HepG2 (cell line): Measurements from ENCODE around the gene CAMK1. TPM values are rescaled to one million over a fixed set of nuclear protein-coding genes. Genes with fewer than 3 reads are reported as not detected.

Experiments
- CENPT ChIP-seq: sonication (generic); formaldehyde crosslinking; IDR thresholded peaks from 2 replicates; pipeline ENCODE4 v1.8.0; 2022; ENCODE audit warnings: low read depth, mild to moderate bottlenecking, moderate library complexity, missing genetic modification reagents
- CHD4 ChIP-seq: fragments of 200-600 bp; sonication (generic); IDR thresholded peaks from 2 replicates; pipeline ENCODE4 v1.7.0; 2017; ENCODE audit warnings: mild to moderate bottlenecking, low read length, borderline replicate concordance
- DNMT3B ChIP-seq: conservative IDR thresholded peaks from 2 replicates; pipeline ENCODE4 v1.6.1; 2016; ENCODE audit warnings: missing biosample characterization, control low read depth
- KLF15 ChIP-seq: sonication (generic); formaldehyde crosslinking; IDR thresholded peaks from 2 replicates; pipeline ENCODE4 v1.8.1; 2023; ENCODE audit warnings: borderline replicate concordance, mild to moderate bottlenecking, inconsistent platforms, missing genetic modification reagents, mixed read lengths
- SNAPC2 ChIP-seq: sonication (generic); formaldehyde crosslinking; IDR thresholded peaks from 2 replicates; pipeline ENCODE4 v1.8.1; 2022; ENCODE audit warnings: mild to moderate bottlenecking, missing genetic modification reagents
- SPEN ChIP-seq: sonication (generic); formaldehyde crosslinking; IDR thresholded peaks from 2 replicates; pipeline ENCODE4 v1.5.1; 2020; ENCODE audit warnings: low read depth, mild to moderate bottlenecking, missing genetic modification reagents
- TBP ChIP-seq: sonication (generic); formaldehyde crosslinking; IDR thresholded peaks from 2 replicates; pipeline ENCODE4 v1.5.0; 2020; ENCODE audit warnings: missing genetic modification reagents
- ZBTB8A ChIP-seq: sonication (generic); formaldehyde crosslinking; IDR thresholded peaks from 2 replicates; pipeline ENCODE4 v1.4.0; 2020; ENCODE audit warnings: mild to moderate bottlenecking, low read depth, missing genetic modification reagents, borderline replicate concordance
- ZFYVE20 ChIP-seq: sonication (generic); formaldehyde crosslinking; IDR thresholded peaks from 2 replicates; pipeline ENCODE4 v1.8.0; 2023; ENCODE audit warnings: low read depth, mild to moderate bottlenecking, moderate library complexity, missing genetic modification reagents, borderline replicate concordance
- ZMYM3 ChIP-seq: sonication (generic); formaldehyde crosslinking; IDR thresholded peaks from 2 replicates; pipeline ENCODE4 v1.5.1; 2020; ENCODE audit warnings: mild to moderate bottlenecking, missing genetic modification reagents
- ZNF263 ChIP-seq: sonication (generic); formaldehyde crosslinking; IDR thresholded peaks from 2 replicates; pipeline ENCODE4 v1.4.0; 2020; ENCODE audit warnings: missing genetic modification reagents
- ZNF34 ChIP-seq: sonication (generic); formaldehyde crosslinking; IDR thresholded peaks from 2 replicates; pipeline ENCODE4 v1.4.0; 2020; ENCODE audit warnings: mild to moderate bottlenecking, missing genetic modification reagents, borderline replicate concordance
- ZNF354B ChIP-seq: sonication (generic); formaldehyde crosslinking; IDR thresholded peaks from 2 replicates; pipeline ENCODE4 v1.8.0; 2022; ENCODE audit warnings: mild to moderate bottlenecking, missing genetic modification reagents
- ZNF460 ChIP-seq: sonication (generic); formaldehyde crosslinking; IDR thresholded peaks from 2 replicates; pipeline ENCODE4 v1.5.1; 2020; ENCODE audit warnings: missing genetic modification reagents, mild to moderate bottlenecking, borderline replicate concordance
- ZNF468 ChIP-seq: sonication (generic); formaldehyde crosslinking; IDR thresholded peaks from 2 replicates; pipeline ENCODE4 v1.8.0; 2022; ENCODE audit warnings: mild to moderate bottlenecking, moderate library complexity, missing genetic modification reagents
- ZNF546 ChIP-seq: sonication (generic); formaldehyde crosslinking; conservative IDR thresholded peaks from 2 replicates; pipeline ENCODE4 v1.8.1; 2023; ENCODE audit warnings: mild to moderate bottlenecking, missing genetic modification reagents
- polyA plus RNA-seq, 8 experiments: library from polyadenylated mRNA; depleted of rRNA in 3 of 8; stranded (reverse) in 7 of 8; unstranded in 1 of 8; fragments of >200 nt; fragmentation: Illumina TruSeq in 4 of 8; extraction: Trizol in 4 of 8; gene quantifications; 2 replicates each; pipeline versions ENCODE4 v1.2.1 to v1.2.3, GENCODE V29; 2011 to 2016; ENCODE audit warnings: low read depth in 4 of 8, missing spikeins in 1 of 8, mixed read lengths in 1 of 8; ENCODE audit not compliant: insufficient read depth in 1 of 8
- total RNA-seq, 5 experiments: library from RNA; depleted of rRNA; stranded (reverse); fragments of >200 nt; fragmentation: Illumina TruSeq; extraction: Trizol; gene quantifications; 2 replicates each; pipeline ENCODE4 v1.2.3, GENCODE V29; 2016; ENCODE audit warnings: low read depth in 1 of 5
- TF ChIP-seq, protein P1 (sequence below): sonication (generic); formaldehyde crosslinking; IDR thresholded peaks from 2 replicates; pipeline ENCODE4 v1.8.1; 2023; ENCODE audit warnings: mild to moderate bottlenecking, inconsistent platforms, moderate library complexity, missing genetic modification reagents, borderline replicate concordance
- TF ChIP-seq, protein P2 (sequence below): sonication (generic); formaldehyde crosslinking; IDR thresholded peaks from 2 replicates; pipeline ENCODE4 v1.5.0; 2020; ENCODE audit warnings: missing genetic modification reagents
- TF ChIP-seq, protein P3 (sequence below): sonication (generic); formaldehyde crosslinking; IDR thresholded peaks from 2 replicates; pipeline ENCODE4 v1.5.1; 2020; ENCODE audit warnings: mild to moderate bottlenecking, moderate library complexity, missing genetic modification reagents
- TF ChIP-seq, protein P4 (sequence below): sonication (generic); formaldehyde crosslinking; IDR thresholded peaks from 2 replicates; pipeline ENCODE4 v1.5.0; 2020; ENCODE audit warnings: mild to moderate bottlenecking, missing genetic modification reagents
- TF ChIP-seq, protein P5 (sequence below): sonication (generic); formaldehyde crosslinking; IDR thresholded peaks from 2 replicates; pipeline ENCODE4 v1.4.0; 2020; ENCODE audit warnings: missing genetic modification reagents
- TF ChIP-seq, protein P6 (sequence below): sonication (generic); formaldehyde crosslinking; IDR thresholded peaks from 2 replicates; pipeline ENCODE4 v1.5.0; 2020; ENCODE audit warnings: missing genetic modification reagents, mild to moderate bottlenecking, borderline replicate concordance

The CAMK1 gene
- total and polyA plus RNA-seq, 2 of the 13 experiments (the other 11 are each of a cell fraction or from before 2014, with no cell fraction given): 26.4 to 53.3 TPM

DNA sequence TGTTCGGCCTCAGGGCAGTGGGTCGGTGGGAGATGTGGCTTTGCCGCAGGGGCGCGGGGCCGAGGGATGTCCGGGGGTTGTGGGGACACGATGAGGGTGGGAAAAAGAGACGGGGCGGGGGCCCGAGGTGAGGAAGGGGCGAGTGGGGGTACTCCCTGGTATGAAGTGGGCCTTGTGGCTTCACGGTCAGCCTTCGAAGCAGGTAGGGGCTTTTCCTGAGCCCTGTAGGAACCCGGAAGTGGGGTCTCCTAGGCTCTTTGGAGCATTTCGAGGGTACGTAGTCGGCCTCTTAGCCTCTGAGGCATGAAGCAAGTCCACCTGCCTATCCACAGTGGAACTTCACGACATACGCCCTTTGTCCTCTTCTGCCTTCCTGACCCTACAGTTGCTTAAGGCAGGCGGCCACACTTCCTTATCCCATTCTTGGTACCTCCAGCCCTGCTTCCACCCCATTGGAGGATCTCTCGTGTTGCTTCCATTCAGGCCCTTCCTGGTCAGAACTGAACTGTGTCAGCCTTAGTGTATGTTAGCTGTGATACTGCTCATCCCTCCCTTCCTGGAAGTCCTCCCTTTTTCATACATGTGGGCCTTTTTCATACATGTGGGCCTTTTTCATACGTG lies 23.5 kb upstream of the CAMK1 start (continued):
- TF ChIP-seq ZBTB8A (CRISPR knock-in tag) (no peak), ZNF34 (CRISPR knock-in tag) (no peak), ZNF468 (no peak), ZNF354B (CRISPR knock-in tag) (no peak), DNMT3B (CRISPR knock-in tag) (no peak), ZNF546 (no peak), TBP (CRISPR knock-in tag) (no peak), KLF15 (no peak), CENPT (no peak), SNAPC2 (CRISPR knock-in tag) (0 out of 2 replicates have a peak, but pooled peaks have one; percentile 71), CHD4 (no peak), ZMYM3 (no peak), ZNF263 (CRISPR knock-in tag) (peak; percentile 84), ZNF460 (CRISPR knock-in tag) (no peak), ZFYVE20 (no peak), SPEN (CRISPR knock-in tag) (no peak)
- TF ChIP-seq, protein P1, sequence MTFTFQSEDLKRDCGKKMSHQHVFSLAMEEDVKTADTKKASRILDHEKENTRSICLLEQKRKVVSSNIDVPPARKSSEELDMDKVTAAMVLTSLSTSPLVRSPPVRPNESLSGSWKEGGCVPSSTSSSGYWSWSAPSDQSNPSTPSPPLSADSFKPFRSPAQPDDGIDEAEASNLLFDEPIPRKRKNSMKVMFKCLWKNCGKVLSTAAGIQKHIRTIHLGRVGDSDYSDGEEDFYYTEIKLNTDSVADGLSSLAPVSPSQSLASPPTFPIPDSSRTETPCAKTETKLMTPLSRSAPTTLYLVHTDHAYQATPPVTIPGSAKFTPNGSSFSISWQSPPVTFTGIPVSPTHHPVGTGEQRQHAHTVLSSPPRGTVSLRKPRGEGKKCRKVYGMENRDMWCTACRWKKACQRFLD (CRISPR knock-in tag): no peak
- TF ChIP-seq, protein P2, sequence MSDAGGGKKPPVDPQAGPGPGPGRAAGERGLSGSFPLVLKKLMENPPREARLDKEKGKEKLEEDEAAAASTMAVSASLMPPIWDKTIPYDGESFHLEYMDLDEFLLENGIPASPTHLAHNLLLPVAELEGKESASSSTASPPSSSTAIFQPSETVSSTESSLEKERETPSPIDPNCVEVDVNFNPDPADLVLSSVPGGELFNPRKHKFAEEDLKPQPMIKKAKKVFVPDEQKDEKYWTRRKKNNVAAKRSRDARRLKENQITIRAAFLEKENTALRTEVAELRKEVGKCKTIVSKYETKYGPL (CRISPR knock-in tag): no peak
- TF ChIP-seq, protein P3, sequence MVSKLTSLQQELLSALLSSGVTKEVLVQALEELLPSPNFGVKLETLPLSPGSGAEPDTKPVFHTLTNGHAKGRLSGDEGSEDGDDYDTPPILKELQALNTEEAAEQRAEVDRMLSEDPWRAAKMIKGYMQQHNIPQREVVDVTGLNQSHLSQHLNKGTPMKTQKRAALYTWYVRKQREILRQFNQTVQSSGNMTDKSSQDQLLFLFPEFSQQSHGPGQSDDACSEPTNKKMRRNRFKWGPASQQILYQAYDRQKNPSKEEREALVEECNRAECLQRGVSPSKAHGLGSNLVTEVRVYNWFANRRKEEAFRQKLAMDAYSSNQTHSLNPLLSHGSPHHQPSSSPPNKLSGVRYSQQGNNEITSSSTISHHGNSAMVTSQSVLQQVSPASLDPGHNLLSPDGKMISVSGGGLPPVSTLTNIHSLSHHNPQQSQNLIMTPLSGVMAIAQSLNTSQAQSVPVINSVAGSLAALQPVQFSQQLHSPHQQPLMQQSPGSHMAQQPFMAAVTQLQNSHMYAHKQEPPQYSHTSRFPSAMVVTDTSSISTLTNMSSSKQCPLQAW (CRISPR knock-in tag): no peak
- TF ChIP-seq, protein P4, sequence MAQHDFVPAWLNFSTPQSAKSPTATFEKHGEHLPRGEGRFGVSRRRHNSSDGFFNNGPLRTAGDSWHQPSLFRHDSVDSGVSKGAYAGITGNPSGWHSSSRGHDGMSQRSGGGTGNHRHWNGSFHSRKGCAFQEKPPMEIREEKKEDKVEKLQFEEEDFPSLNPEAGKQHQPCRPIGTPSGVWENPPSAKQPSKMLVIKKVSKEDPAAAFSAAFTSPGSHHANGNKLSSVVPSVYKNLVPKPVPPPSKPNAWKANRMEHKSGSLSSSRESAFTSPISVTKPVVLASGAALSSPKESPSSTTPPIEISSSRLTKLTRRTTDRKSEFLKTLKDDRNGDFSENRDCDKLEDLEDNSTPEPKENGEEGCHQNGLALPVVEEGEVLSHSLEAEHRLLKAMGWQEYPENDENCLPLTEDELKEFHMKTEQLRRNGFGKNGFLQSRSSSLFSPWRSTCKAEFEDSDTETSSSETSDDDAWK (CRISPR knock-in tag): no peak
- TF ChIP-seq, protein P5, sequence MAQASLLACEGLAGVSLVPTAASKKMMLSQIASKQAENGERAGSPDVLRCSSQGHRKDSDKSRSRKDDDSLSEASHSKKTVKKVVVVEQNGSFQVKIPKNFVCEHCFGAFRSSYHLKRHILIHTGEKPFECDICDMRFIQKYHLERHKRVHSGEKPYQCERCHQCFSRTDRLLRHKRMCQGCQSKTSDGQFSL (CRISPR knock-in tag): no peak
- TF ChIP-seq, protein P6, sequence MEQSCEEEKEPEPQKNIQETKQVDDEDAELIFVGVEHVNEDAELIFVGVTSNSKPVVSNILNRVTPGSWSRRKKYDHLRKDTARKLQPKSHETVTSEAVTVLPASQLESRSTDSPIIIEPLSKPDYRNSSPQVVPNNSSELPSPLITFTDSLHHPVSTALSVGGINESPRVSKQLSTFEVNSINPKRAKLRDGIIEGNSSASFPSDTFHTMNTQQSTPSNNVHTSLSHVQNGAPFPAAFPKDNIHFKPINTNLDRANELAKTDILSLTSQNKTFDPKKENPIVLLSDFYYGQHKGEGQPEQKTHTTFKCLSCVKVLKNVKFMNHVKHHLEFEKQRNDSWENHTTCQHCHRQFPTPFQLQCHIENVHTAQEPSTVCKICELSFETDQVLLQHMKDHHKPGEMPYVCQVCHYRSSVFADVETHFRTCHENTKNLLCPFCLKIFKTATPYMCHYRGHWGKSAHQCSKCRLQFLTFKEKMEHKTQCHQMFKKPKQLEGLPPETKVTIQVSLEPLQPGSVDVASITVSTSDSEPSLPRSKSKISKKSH: peak; percentile 35; the same call in 1 of the 2 replicates
